Hematopoietic multipotent progenitor cell treated with erythropoietin and hydrocortisone succinate and interleukin-3 and kit ligand, for 8 days (in vitro differentiated cells): ENCODE data around the gene IRF4.

Source experiments
- DNase-seq: peaks from one replicate; pipeline ENCODE4 v3.0.0-alpha.2; 2015

The IRF4 gene

GRCh38 chr6:399785-400534 is 8.4 kb downstream of the IRF4 start:
- DNase-seq = no peak

DNA sequence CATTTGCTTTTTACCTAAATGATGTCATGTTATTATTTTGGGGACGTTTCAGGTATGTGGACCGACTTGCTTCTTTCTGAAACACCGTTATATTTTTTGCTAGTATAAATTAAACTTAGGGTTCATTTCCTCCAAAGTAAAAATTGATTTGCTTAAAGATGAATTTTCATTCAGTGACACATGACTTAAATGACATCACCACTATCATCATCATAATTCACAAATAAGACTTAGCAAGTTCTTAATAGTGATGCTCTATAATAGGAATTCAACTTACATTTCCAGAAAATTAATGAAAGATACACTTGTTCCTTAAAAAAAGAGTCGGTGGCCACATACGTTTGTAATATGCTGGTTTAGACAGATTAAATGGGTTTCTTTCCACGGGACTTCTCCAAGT is 9.3 kb downstream of the IRF4 start:
- no peak for DNase-seq

DNA sequence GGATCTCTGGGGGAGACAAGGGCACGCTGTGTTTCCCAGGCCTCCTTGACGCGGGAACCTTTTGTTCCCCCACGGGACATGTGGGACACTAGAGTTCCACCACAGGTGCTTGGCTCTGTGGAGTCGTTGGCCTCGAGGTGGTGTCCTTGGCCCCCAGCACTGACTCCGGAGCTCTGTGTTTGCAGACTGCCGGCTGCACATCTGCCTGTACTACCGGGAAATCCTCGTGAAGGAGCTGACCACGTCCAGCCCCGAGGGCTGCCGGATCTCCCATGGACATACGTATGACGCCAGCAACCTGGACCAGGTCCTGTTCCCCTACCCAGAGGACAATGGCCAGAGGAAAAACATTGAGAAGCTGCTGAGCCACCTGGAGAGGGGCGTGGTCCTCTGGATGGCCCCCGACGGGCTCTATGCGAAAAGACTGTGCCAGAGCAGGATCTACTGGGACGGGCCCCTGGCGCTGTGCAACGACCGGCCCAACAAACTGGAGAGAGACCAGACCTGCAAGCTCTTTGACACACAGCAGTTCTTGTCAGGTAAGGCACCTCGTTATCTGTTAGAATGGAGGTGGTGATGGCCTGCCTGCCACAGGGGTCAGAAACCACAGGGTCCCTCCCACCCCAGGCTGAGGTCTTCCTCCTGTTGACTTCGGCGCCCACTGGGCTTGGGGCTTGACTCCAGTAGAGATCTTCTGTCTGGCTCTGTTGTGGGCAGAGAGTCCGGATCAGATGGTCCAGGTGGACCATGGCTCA is 9.9 kb downstream of the IRF4 start:
- DNase-seq = no peak

- no peak for DNase-seq
Measured at GRCh38 chr6:401994-402640, 10.6 kb downstream of the IRF4 start.

GRCh38 chr6:402901-403658 is 11.5 kb downstream of the IRF4 start:
- no peak for DNase-seq

DNA sequence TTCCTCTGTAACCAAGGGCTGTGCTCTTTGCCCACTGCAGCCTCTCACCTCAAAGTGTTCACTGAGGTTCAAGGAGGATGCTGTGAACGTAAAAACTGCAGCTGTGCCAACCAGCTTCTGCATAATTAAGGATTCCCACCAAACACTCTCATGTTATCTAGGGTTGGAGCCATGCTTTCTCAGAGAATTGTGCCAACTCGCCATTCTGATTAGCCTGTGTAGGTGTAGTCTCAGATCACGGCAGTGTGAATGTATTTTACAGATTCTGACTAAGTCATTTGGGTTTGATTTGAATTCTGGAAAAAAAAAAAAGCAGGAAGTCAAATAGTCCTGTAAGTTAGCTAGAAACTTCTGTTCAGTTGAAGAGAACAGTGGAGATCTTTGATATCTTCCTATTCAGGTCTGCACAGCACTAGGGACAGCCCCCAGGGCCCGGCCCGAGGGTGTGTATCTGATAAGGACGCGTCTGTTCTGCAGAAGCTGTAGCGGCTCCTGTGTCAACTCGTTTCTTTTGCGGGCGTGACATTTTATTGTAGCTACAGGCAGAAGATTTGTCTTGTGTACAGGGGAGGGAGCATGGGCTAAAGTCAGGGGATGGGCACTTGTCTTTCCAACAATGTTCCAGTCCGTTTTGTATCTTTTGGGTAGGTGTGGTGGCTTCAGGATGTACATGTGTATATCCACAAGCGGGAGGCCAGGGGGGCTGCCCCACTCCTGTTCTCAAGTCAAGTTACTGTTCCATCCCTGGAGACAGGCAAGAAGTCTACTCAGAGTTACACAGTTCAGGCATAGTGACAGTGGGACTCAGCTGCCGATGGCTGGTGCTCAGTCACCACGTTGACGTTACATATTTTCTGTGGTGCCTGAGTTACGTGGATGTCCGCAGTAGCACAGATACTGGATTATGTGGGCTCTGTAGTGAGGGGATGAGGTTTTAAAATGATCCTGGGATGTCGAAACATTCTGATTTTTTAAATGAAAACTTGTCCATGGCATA is 12.4 kb downstream of the IRF4 start:
- DNase-seq = no peak

DNA sequence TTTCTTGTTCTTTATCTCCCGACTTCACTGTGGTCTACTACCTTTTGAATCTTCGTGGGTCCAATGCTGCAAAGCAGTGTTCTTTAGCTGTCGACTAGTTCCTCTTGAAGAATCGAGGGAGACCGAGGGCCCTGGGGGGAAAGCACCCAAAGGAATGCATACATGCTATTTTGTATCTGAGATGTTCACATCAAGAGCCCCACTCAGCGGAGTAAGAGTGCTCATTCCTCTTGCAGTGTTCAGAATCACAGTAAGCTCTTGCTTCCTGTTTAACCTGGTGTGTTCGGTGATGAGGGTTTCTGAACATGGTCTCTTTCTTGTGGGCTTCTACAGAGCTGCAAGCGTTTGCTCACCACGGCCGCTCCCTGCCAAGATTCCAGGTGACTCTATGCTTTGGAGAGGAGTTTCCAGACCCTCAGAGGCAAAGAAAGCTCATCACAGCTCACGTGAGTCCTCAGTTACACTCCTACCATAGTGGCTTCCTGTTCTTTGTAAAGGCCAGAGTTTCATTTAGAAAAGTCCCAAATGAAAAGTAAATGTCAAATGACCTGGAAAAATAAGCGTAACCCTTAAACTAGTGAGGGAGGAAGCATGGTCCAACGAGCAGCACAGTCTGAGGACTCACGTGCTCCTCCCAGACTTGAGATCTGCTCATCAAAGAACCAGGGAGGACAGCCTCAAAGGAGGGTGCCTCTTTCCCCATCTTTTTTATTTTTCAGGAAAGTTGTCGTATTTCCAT is 13.3 kb downstream of the IRF4 start:
- no peak for DNase-seq

GRCh38 chr6:408148-408547 is 16.6 kb downstream of the IRF4 start:
- DNase-seq = no peak

GRCh38 chr6:408599-409102 is 17.1 kb downstream of the IRF4 start:
- DNase-seq = peak; percentile 22

DNA sequence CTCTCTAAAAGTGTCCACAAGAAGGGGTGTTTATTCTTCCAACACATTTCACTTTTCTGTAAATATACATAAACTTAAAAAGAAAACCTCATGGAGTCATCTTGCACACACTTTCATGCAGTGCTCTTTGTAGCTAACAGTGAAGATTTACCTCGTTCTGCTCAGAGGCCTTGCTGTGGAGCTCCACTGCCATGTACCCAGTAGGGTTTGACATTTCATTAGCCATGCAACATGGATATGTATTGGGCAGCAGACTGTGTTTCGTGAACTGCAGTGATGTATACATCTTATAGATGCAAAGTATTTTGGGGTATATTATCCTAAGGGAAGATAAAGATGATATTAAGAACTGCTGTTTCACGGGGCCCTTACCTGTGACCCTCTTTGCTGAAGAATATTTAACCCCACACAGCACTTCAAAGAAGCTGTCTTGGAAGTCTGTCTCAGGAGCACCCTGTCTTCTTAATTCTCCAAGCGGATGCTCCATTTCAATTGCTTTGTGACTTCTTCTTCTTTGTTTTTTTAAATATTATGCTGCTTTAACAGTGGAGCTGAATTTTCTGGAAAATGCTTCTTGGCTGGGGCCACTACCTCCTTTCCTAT is 17.9 kb downstream of the IRF4 start:
- DNase-seq = no peak

- no peak for DNase-seq
Measured at GRCh38 chr6:410555-411395, 19.2 kb downstream of the IRF4 start.

DNA sequence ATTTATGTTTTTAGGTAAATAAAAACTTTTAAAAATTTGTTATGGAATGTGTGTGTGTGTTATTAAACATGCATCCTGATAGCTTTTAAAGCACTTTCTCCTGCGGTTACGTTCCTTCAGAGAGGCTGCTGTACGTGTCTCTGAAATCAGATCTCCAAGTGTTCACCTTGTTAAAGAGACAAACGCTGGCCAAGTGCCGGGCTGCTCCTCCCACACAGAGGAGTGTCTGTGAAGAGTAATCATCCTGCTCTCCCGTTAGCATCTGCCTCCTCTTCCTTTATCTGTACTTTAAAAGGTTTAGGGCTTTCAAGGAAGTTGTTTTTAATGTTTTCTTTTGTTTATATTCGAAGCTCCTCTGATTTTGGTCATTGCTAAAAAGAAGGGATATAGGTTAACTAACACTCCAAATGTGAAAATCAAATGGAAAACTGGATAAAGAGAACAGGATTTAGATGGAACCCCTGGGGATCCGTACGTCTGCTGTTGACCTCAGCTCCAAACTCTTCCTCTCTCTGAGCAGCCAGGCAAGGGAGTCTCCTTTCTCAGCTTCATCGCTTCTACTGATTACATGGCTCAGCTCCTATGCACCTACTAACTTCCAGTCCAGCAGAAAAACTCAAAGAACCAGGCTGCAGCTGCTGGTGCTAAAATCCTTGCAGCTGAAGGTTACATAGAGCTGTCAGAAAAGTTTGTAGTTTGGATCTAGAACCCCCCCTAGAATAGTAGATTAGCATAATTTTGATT is 20.0 kb downstream of the IRF4 start:
- no peak for DNase-seq

- no peak for DNase-seq
Measured at GRCh38 chr6:412146-412886, 20.8 kb downstream of the IRF4 start.

- DNase-seq = no peak
Measured at GRCh38 chr6:414447-414846, 22.9 kb downstream of the IRF4 start.

GRCh38 chr6:415087-415486 is 23.5 kb downstream of the IRF4 start:
- no peak for DNase-seq

DNA sequence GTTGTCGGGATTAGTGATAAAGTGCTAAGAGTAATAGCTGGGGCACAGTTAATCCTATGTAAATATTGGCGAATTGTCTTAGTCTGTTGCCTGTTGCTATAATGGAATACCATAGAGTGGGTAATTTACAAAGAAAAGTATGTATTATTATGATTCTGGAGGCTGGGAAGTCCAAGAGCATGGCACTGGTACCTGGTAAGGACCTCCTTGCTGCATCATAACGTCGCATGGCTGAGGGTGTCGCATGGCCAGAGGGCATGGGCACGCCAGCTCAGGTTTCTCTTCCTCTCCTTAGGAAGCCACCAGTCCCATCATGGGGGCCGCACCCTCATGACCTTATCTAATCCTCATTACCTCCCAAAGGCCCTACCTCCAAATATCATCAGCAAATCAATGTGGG is 29.7 kb downstream of the IRF4 start:
- no peak for DNase-seq

DNA sequence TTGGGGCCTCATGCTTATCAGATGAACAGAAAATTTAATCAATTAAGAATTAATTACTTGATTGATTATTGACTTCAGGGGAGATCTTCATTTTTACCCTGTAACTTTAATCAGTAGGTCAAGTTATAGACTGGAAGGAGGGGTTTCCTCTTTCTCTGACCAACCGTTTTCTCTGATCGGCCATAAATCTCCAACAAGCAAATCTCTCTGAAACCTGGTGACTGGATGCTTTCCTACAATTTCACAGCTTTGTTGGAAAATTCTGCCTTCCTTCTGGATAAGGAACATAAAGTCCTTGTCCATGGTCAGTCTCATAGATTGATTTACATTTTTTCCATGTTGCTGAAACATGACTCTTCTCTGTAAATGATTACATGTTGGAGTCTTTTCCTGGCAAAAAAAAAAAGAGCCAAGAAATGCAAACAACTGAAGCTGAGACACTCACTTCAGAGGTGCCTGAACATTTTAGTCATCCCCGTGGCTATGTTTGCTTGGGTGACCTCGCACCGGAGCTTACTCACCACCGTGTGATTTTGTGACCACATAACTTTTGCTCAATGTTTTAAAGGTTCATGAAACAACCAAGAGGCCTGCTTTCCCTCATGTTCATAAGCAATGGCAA is 31.0 kb downstream of the IRF4 start:
- no peak for DNase-seq
